ENCODE measurements around the gene RNF115.
"Not testable (repeated sequence)": the region's sequence is repeated elsewhere in the genome, so short reads cannot be mapped to it uniquely, and the experiment has no call there.

RNF115 gene

GRCh38 chr1:145726193-145726592 is 97.7 kb downstream of the RNF115 start:
- not testable (repeated sequence) for DNase-seq

- DNase-seq: no peak
Observed at GRCh38 chr1:145720878-145721671, 102.8 kb downstream of the RNF115 start.

GRCh38 chr1:145720556-145720877 is 103.4 kb downstream of the RNF115 start:
- DNase-seq: no peak

- no peak for DNase-seq
Observed at GRCh38 chr1:145719230-145720079, 104.4 kb downstream of the RNF115 start, which contains the start of gene CD160. CD160 (plus strand) TSS chr1:145719499; CDS start chr1:145728328, 8,829 bp downstream.

DNA sequence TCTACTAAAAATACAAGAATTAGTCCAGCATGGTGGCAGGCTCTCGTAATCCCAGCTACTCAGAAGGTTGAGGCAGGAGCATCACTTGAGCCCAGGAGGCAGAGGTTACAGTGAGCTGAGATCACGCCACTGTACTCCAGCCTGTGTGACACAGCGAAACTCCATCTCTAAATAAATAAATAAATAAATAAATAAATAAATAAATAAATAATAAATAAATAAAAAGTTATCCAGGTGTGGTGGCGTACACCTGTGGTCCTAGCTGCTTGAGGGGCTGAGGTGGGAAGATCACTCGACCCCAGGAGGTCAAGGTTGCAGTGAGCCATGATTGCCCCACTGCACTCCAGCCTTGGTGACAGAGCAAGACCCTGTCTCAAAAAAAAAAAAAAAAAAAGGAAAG is 105.4 kb downstream of the RNF115 start:
- DNase-seq: not testable (repeated sequence)

- DNase-seq: no peak
Observed at GRCh38 chr1:145717833-145718232, 106.1 kb downstream of the RNF115 start.

DNA sequence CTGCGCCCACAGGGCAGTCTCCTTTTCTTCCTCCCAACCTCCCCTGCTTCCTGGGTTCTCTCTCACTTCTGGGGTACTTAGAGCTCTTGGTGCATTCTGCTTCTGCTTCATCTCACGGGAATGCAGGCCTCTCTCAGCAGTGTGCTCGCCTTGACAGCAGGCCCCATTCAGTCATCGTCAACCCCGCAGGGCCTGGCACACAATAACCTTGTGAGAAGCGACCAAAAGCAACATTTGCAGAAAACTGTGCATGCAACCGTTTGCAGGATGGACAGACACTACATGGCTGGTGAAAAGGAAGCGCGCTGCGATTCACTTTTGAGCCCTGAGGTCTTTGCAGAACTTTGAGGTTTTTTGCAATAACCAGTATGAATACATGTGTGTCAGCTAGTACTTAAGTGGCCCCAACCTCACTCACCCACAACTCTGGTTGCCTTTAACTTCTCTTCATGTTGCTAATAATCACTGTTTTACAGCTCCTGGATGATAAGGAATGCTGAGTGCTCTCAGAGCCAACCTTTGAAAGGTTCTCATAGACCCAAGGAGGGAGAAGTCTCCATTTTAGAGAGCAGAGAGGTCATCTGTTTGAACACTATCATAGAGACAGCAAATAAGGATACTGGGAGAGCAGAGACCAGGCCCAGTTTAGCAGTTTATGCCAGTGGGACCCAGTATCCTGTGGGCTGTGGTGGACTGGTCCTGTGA is 107.1 kb downstream of the RNF115 start:
- DNase-seq: no peak

GRCh38 chr1:145714524-145715111 is 109.3 kb downstream of the RNF115 start:
- DNase-seq: no peak

DNA sequence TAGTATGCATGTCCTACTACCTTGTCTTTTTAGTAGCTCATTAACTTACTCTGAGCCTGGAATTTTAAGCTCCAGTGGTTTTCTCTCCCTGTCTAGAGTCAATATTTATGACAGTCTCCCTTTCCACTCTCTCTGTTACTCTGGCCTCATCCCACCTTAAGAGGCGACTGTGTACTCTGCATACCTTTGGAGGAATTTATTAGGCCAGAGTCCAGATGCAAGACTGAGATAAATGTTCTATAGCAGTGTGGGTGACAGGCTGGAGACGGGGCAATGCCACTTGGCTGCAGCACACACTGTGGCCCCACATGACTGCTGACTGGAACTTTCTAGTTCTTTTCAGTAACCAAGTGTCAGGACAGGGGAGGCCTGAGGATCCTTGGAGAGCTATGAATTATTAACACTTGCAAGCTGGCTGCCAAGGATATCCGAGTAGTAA is 112.7 kb downstream of the RNF115 start:
- no peak for DNase-seq

- DNase-seq: no peak
Observed at GRCh38 chr1:145710291-145711027, 113.4 kb downstream of the RNF115 start.

GRCh38 chr1:145708063-145708462 is 115.8 kb downstream of the RNF115 start:
- no peak for DNase-seq

DNA sequence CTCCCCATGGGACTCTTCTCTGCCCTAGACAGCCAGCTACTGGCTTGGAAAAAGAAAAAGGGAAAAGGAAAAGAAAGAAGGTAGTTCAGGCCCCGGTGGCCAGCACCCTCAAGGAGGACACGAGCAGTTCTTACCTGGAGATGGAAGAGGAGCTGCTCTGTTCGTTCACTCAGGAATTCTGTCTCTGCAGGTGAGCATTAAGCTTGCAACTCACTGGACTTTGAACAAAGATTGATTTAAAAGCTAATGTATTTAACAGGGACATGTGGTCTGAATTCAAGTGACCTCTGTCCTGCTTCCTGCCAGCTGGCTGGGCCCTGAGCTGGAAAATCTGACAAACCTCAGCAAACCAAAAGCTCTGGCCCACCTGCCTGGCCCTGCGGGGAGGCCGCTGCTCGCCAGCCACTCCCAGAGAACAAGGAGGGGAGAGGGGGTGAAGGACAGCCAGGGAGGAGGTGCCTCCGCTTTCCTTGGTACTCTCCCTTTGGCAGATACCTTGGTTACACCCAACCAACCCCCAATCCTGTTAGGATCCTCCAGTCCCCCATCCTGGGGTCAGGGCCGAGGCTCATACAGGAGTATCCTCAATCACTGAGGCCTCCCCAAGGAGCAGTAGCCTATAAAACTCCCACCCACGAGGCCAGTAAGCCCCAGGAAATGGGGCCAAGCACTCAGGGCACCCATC is 116.6 kb downstream of the RNF115 start, which contains the start of gene PDZK1:
TSS of gene PDZK1 (minus strand) at position 186 of the 685 bp plus-strand sequence. CDS start 19,347 bp downstream, outside the sequence.
- no peak for DNase-seq

DNA sequence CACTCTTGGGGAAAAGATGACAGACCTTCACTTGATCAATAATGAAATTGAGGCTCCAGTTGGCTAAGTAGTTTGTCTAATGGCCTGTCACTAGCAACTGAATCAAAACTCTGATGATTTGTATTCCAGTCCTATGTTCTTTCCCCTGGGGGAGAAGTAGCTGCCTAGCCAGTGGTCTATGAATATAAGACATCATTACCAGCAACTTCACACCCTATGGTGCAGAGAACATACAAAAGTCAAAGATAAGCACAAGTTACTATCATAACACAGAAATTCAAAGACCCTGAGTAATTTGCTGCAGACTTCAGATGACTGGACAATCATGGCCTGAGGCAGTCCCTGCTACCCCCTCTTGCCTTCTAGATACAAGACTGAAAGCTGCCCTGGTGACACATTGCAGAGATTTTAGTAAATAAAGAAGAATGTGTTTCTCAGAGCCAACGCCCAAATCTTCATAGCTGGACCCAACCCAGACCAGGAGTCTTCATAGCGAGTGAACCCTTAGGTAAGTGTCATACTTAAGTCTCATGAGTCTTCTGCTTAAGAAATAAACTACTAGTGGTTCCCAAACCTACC is 117.7 kb downstream of the RNF115 start:
- DNase-seq: no peak

GRCh38 chr1:145705622-145706021 is 118.3 kb downstream of the RNF115 start:
- DNase-seq: no peak

GRCh38 chr1:145702826-145703225 is 121.1 kb downstream of the RNF115 start:
- DNase-seq: no peak

GRCh38 chr1:145702052-145702451 is 121.8 kb downstream of the RNF115 start:
- no peak for DNase-seq

GRCh38 chr1:145701306-145701862 is 122.5 kb downstream of the RNF115 start:
- no peak for DNase-seq

GRCh38 chr1:145696630-145696960 is 127.3 kb downstream of the RNF115 start:
- DNase-seq: no peak

- no peak for DNase-seq
Observed at GRCh38 chr1:145695821-145696629, 127.9 kb downstream of the RNF115 start.

Data from NCI-H1694 (cell line).